BE2C (cell line): ENCODE results near the gene SEMA3B.
A peak's percentile ranks its signal among the peaks of the same experiment; 100 is the strongest.

Experiments
- DNase-seq: peaks from one replicate; pipeline ENCODE4 v3.0.0-alpha.2; 2020
- H3K27me3 ChIP-seq: fragments of 250-450 bp; sonication (Bioruptor Pico); 2 replicates; pipeline ENCODE4 v1.5.1; 2020; ENCODE audit warnings: mild to moderate bottlenecking
- H3K36me3 ChIP-seq: fragments of 250-450 bp; sonication (Bioruptor Pico); 2 replicates; pipeline ENCODE4 v1.5.1; 2020; ENCODE audit warnings: mild to moderate bottlenecking
- H3K4me1 ChIP-seq: fragments of 250-450 bp; sonication (Bioruptor Pico); 2 replicates; pipeline ENCODE4 v1.5.1; 2020
- H3K4me3 ChIP-seq: 2 replicates; pipeline ENCODE4 v1.5.1; 2011; ENCODE audit warnings: low read depth, low read length
- H3K9me3 ChIP-seq: fragments of 250-450 bp; sonication (Bioruptor Pico); 2 replicates; pipeline ENCODE4 v1.5.1; 2020
- TF ChIP-seq, protein P1 (sequence below): IDR thresholded peaks from 2 replicates; pipeline ENCODE4 v1.5.1; 2012; ENCODE audit warnings: mild to moderate bottlenecking, low read depth, low read length

Gene SEMA3B

DNA sequence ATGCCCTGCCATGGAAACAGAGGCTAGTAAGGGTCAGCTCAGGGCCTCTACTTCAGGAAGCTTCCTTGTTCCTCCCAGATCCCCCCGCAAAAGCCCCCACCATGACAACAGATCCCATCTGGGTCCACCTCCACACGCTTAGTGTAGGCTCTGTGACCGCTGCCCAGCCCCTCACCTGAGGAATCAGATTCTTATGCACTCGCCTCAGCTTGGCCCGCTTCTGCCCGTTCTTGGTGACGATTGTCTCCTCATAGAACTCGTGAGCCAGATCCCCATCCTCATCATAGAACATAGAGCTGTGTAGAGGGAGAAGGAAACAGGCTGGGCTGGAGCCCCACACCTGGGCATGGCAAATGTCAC is 57.2 kb downstream of the SEMA3B start:
- peaks cover 3% of the 10 kb centered on the region; the same call in 1 of the 2 replicates for H3K4me1 ChIP-seq
- no peak for DNase-seq
- H3K36me3 ChIP-seq = peaks cover 12% of the 10 kb centered on the region

DNA sequence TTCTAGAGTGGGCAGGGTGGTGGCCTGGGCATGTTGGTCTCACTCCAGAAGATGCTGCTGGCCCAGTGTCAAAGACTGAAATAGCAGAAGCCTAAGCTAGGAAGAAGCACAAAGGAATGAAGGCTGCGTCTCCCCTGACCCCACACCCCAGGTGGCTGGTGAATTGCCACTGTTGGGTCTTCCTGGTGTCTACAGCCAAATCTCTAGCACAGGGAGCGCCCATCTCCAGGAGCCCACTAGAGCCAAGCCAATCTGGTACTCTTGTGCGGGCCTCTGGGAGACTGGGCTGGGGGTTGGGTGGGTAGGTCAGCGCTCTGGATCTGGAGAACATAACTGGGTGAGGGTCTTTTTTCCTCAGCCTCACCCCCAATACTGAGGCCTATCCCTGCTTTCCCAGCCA is 58.2 kb downstream of the SEMA3B start:
- Histone ChIP-seq H3K27me3 (no peaks in the 10 kb centered on the region), H3K36me3 (peaks cover 22% of the 10 kb centered on the region), H3K4me1 (no peaks in the 10 kb centered on the region), H3K9me3 (no peaks in the 10 kb centered on the region), H3K4me3 (peak overlapping the region; percentile 77)
- no peak for DNase-seq
- TF ChIP-seq, protein P1, sequence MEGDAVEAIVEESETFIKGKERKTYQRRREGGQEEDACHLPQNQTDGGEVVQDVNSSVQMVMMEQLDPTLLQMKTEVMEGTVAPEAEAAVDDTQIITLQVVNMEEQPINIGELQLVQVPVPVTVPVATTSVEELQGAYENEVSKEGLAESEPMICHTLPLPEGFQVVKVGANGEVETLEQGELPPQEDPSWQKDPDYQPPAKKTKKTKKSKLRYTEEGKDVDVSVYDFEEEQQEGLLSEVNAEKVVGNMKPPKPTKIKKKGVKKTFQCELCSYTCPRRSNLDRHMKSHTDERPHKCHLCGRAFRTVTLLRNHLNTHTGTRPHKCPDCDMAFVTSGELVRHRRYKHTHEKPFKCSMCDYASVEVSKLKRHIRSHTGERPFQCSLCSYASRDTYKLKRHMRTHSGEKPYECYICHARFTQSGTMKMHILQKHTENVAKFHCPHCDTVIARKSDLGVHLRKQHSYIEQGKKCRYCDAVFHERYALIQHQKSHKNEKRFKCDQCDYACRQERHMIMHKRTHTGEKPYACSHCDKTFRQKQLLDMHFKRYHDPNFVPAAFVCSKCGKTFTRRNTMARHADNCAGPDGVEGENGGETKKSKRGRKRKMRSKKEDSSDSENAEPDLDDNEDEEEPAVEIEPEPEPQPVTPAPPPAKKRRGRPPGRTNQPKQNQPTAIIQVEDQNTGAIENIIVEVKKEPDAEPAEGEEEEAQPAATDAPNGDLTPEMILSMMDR = no peak

More for the DNA sequence above, 57.2 kb downstream of the SEMA3B start:
- H3K9me3 ChIP-seq = no peaks in the 10 kb centered on the region
- TF ChIP-seq, protein P1 = no peak
- H3K4me3 ChIP-seq = no peak overlapping the region
- H3K27me3 ChIP-seq = no peaks in the 10 kb centered on the region
